SK-N-SH (cell line): ENCODE results near the gene MYLK2. TPM values are rescaled to one million over a fixed set of nuclear protein-coding genes. Genes with fewer than 3 reads are reported as not detected.

Experiments
- CTCF ChIA-PET: fragments of 300-600, 350-600 bp; formaldehyde crosslinking; extraction: SDS; loops from one replicate; lab custom pipeline; 2021; lab: Yijun Ruan, JAX
- POLR2A ChIA-PET: fragments of 350-600 bp; sonication (Branson Sonifier 250); formaldehyde crosslinking; extraction: SDS; loops from one replicate; lab custom pipeline; 2020; ENCODE audit warnings: antibody characterized with exemption, inconsistent platforms; lab: Yijun Ruan, JAX
- DNase-seq: peaks from one replicate; pipeline ENCODE4 v3.0.0; 2012
- H2AFZ ChIP-seq: fragments of 200-600 bp; sonication (generic); 2 replicates; pipeline ENCODE4 v1.8.1; 2016; ENCODE audit warnings: antibody characterized with exemption, mild to moderate bottlenecking, low read depth
- H3F3A ChIP-seq: fragments of 200-600 bp; sonication (generic); replicated peaks from 2 replicates; pipeline ENCODE3; 2016; ENCODE audit warnings: antibody characterized with exemption, mild to moderate bottlenecking; ENCODE audit not compliant: insufficient read depth
- H3K27ac ChIP-seq, 2 experiments: fragments of 200-500 bp in 1 of 2; fragments of 200-600 bp in 1 of 2; sonication (Bioruptor generic) in 1 of 2; sonication (generic), shearing (Covaris generic) in 1 of 2; 2 replicates each; pipeline versions ENCODE4 v1.5.1 to v1.6.1; 2014 to 2016; ENCODE audit warnings: low read depth in 2 of 2, inconsistent platforms in 1 of 2, low read length in 1 of 2, mild to moderate bottlenecking in 1 of 2, mixed read lengths in 1 of 2
- H3K27me3 ChIP-seq: fragments of 200-600 bp; sonication (generic), shearing (Covaris generic); 2 replicates; pipeline ENCODE4 v1.6.1; 2016; ENCODE audit warnings: mixed run types; ENCODE audit not compliant: insufficient read depth
- H3K36me3 ChIP-seq, 2 experiments: fragments of 200-500 bp in 1 of 2; fragments of 200-600 bp in 1 of 2; sonication (Bioruptor generic) in 1 of 2; sonication (generic) in 1 of 2; replicated peaks in 1 of 2; 2 replicates each; pipeline versions ENCODE3 to v1.5.1; 2014 to 2016; ENCODE audit warnings: low read length in 1 of 2, mild to moderate bottlenecking in 1 of 2; ENCODE audit not compliant: insufficient read depth in 2 of 2, control insufficient read depth in 1 of 2
- H3K4me1 ChIP-seq, 2 experiments: fragments of 200-500 bp in 1 of 2; fragments of 200-600 bp in 1 of 2; sonication (Bioruptor generic) in 1 of 2; sonication (generic), shearing (Covaris generic) in 1 of 2; 2 replicates each; pipeline versions ENCODE4 v1.5.1 to v1.6.1; 2014 to 2016; ENCODE audit warnings: low read depth in 1 of 2, low read length in 1 of 2, mixed run types in 1 of 2; ENCODE audit not compliant: insufficient read depth in 2 of 2, control insufficient read depth in 1 of 2
- H3K4me2 ChIP-seq: fragments of 200-600 bp; sonication (generic), shearing (Covaris generic); 2 replicates; pipeline ENCODE4 v1.6.1; 2017; ENCODE audit warnings: mixed run types
- H3K4me3 ChIP-seq, 2 experiments: fragments of 200-500 bp in 1 of 2; fragments of 200-600 bp in 1 of 2; sonication (Bioruptor generic) in 1 of 2; sonication (generic), shearing (Covaris generic) in 1 of 2; 2 replicates each; pipeline versions ENCODE4 v1.5.1 to v1.8.1; 2014 to 2016; ENCODE audit warnings: low read depth in 2 of 2, inconsistent platforms in 1 of 2, low read length in 1 of 2, mild to moderate bottlenecking in 1 of 2, mixed read lengths in 1 of 2, moderate library complexity in 1 of 2
- H3K79me2 ChIP-seq: fragments of 200-600 bp; sonication (generic); 2 replicates; pipeline ENCODE4 v1.8.1; 2017; ENCODE audit warnings: mild to moderate bottlenecking; ENCODE audit not compliant: insufficient read depth
- H3K9ac ChIP-seq: fragments of 200-600 bp; sonication (generic); 2 replicates; pipeline ENCODE4 v1.6.1; 2017; ENCODE audit warnings: mixed run types
- H3K9me2 ChIP-seq: fragments of 200-600 bp; sonication (generic); 2 replicates; pipeline ENCODE4 v1.6.1; 2017; ENCODE audit warnings: mixed run types
- H3K9me3 ChIP-seq: fragments of 200-600 bp; sonication (generic); 2 replicates; pipeline ENCODE4 v1.6.1; 2017; ENCODE audit warnings: mixed run types, mild to moderate bottlenecking, moderate library complexity
- H4K20me1 ChIP-seq: fragments of 200-600 bp; sonication (generic); 2 replicates; pipeline ENCODE4 v1.6.1; 2017; ENCODE audit warnings: mild to moderate bottlenecking, mixed run types; ENCODE audit not compliant: insufficient read depth
- CHD2 ChIP-seq: fragments of 150-350 bp; IDR thresholded peaks from 2 replicates; pipeline ENCODE4 v1.6.1; 2018; ENCODE audit warnings: low read length; ENCODE audit not compliant: partially characterized antibody
- EP300 ChIP-seq, 2 experiments: IDR thresholded peaks; 2 replicates each; pipeline versions ENCODE4 v1.4.0 to v1.6.1; 2012; ENCODE audit warnings: borderline replicate concordance in 1 of 2, low read depth in 1 of 2, low read length in 1 of 2
- FOSL2 ChIP-seq: IDR thresholded peaks from 2 replicates; pipeline ENCODE4 v1.4.0; 2012; ENCODE audit warnings: low read depth, mild to moderate bottlenecking, moderate library complexity, borderline replicate concordance
- IRF3 ChIP-seq: fragments of 150-350 bp; IDR thresholded peaks from 2 replicates; pipeline ENCODE4 v1.6.1; 2016; ENCODE audit warnings: mild to moderate bottlenecking, low read depth, low read length
- JUND ChIP-seq: IDR thresholded peaks from 2 replicates; pipeline ENCODE4 v1.4.0; 2012
- MEF2A ChIP-seq: IDR thresholded peaks from 2 replicates; pipeline ENCODE4 v1.4.0; 2012; ENCODE audit warnings: low read depth, borderline replicate concordance
- NFIC ChIP-seq: IDR thresholded peaks from 2 replicates; pipeline ENCODE4 v1.4.0; 2012; ENCODE audit warnings: borderline replicate concordance
- PBX3 ChIP-seq: IDR thresholded peaks from 2 replicates; pipeline ENCODE4; 2012
- REST ChIP-seq: IDR thresholded peaks from 2 replicates; pipeline ENCODE4 v1.6.1; 2012; ENCODE audit warnings: mild to moderate bottlenecking, low read depth, low read length, moderate library complexity
- SIN3A ChIP-seq: IDR thresholded peaks from 2 replicates; pipeline ENCODE4 v1.6.1; 2012; ENCODE audit warnings: low read depth, mild to moderate bottlenecking, low read length, moderate library complexity, borderline replicate concordance
- WGBS: methylation state at CpG from one replicate; pipeline ENCODE4 v1.1.6; 2017; ENCODE audit warnings: low lambda C conversion rate; 5-methylcytosine and 5-hydroxymethylcytosine counted together
- polyA plus RNA-seq, 3 experiments: library from polyadenylated mRNA; depleted of rRNA; stranded (reverse); fragments of >200 nt; gene quantifications; 2 replicates each; pipeline ENCODE4 v1.2.3, GENCODE V29; 2012

MYLK2 gene
- polyA plus RNA-seq, 1 of the 3 experiments (the other 2 are of a cell fraction) = 0.21 TPM

- H3K4me3 ChIP-seq = no peak overlapping the region
- H2AFZ ChIP-seq = peak overlapping the region; percentile 45; the same call in 1 of the 2 replicates
- no peaks in the 10 kb centered on the region for H3K27me3 ChIP-seq
- H3K4me2 ChIP-seq = no peak overlapping the region
- DNase-seq = no peak
- 0 out of 4 replicates have a peak overlapping the region, but pooled peaks of 1 of the 2 experiments have one; percentile 24 for H3K27ac ChIP-seq
- H4K20me1 ChIP-seq = no peaks in the 10 kb centered on the region; the same call in 1 of the 2 replicates
- H3K4me1 ChIP-seq = no peaks in the 10 kb centered on the region
- peaks cover 98% of the 10 kb centered on the region for H3K79me2 ChIP-seq
- TF ChIP-seq NFIC = no peak
- no peak overlapping the region for H3K9ac ChIP-seq
- H3K9me3 ChIP-seq = no peaks in the 10 kb centered on the region
- WGBS = 96% methylated on average over 5 of the region's 5 CpGs
- ChIA-PET CTCF (interaction anchor here (1.2 kb wide), 1 partner anchor 18 kb away, joined by 4 read pairs; no protein-coding TSS in a partner anchor), POLR2A (interaction anchor here (1.1 kb wide), 1 partner anchor 15 kb away, joined by 4 read pairs; no protein-coding TSS in a partner anchor)
- peaks cover 27% of the 10 kb centered on the region for H3F3A ChIP-seq
- peaks cover 5 to 32% of the 10 kb centered on the region in 2 experiments for H3K36me3 ChIP-seq
- H3K9me2 ChIP-seq = no peaks in the 10 kb centered on the region
These were observed 49.5 kb upstream of the MYLK2 start for GRCh38 chr20:31769681-31770080.

- H3K4me2 ChIP-seq = no peak overlapping the region; the same call in 1 of the 2 replicates
These were observed 48.9 kb upstream of the MYLK2 start for GRCh38 chr20:31770243-31770642.

GRCh38 chr20:31774408-31774807 lies 44.7 kb upstream of the MYLK2 start:
- H3F3A ChIP-seq = peaks cover 16% of the 10 kb centered on the region
- H3K27me3 ChIP-seq = no peaks in the 10 kb centered on the region
- no peaks in the 10 kb centered on the region for H4K20me1 ChIP-seq
- no peaks in the 10 kb centered on the region for H3K4me1 ChIP-seq
- no peaks in the 10 kb centered on the region for H3K9me3 ChIP-seq
- no peaks in the 10 kb centered on the region for H3K9me2 ChIP-seq
- no peak overlapping the region for H3K4me3 ChIP-seq
- no peak for DNase-seq
- no peak overlapping the region for H3K9ac ChIP-seq
- H3K27ac ChIP-seq = no peak overlapping the region
- 96% methylated on average over 1 of the region's 1 CpG for WGBS
- TF ChIP-seq NFIC = no peak
- TF ChIP-seq JUND = no peak
- TF ChIP-seq REST = no peak
- no peak for TF ChIP-seq PBX3
- no peak for TF ChIP-seq FOSL2
- peaks cover 23 to 34% of the 10 kb centered on the region in 2 experiments for H3K36me3 ChIP-seq
- peaks cover 68% of the 10 kb centered on the region for H3K79me2 ChIP-seq
- POLR2A ChIA-PET = no interaction called here
- H2AFZ ChIP-seq = no peak overlapping the region
- no peak overlapping the region for H3K4me2 ChIP-seq
- CTCF ChIA-PET = no interaction called here

More at GRCh38 chr20:31770243-31770642, 48.9 kb upstream of the MYLK2 start:
- ChIA-PET POLR2A (interaction anchor here (1.1 kb wide), 1 partner anchor 14 kb away, joined by 4 read pairs; no protein-coding TSS in a partner anchor), CTCF (interaction anchor here (1.2 kb wide), 1 partner anchor 18 kb away, joined by 4 read pairs; no protein-coding TSS in a partner anchor)
- WGBS = 95% methylated on average over 1 of the region's 1 CpG
- TF ChIP-seq IRF3 (no peak), CHD2 (no peak), EP300 (IDR thresholded peaks at IDR 0.05; ENCODE audit: borderline replicate concordance in 1 of 2, low read depth in 1 of 2, low read length in 1 of 2) (no peak), SIN3A (no peak), MEF2A (no peak)
- TF ChIP-seq, all 33 proteins: peak for 0
- DNase-seq = no peak
- peaks cover 22% of the 10 kb centered on the region for H3F3A ChIP-seq
- no peaks in the 10 kb centered on the region for H3K9me3 ChIP-seq
- H2AFZ ChIP-seq = peak overlapping the region; percentile 45
- no peak overlapping the region for H3K4me3 ChIP-seq
- peaks cover 5 to 34% of the 10 kb centered on the region in 2 experiments for H3K36me3 ChIP-seq
- H3K9me2 ChIP-seq = no peaks in the 10 kb centered on the region
- H3K27ac ChIP-seq = peak overlapping the region in 1 of 2 experiments; percentile 24; a peak in 1 of 4 replicates
- no peaks in the 10 kb centered on the region; the same call in 1 of the 2 replicates for H4K20me1 ChIP-seq
- H3K4me1 ChIP-seq = no peaks in the 10 kb centered on the region
- H3K79me2 ChIP-seq = peaks cover 98% of the 10 kb centered on the region
- no peaks in the 10 kb centered on the region for H3K27me3 ChIP-seq
- H3K9ac ChIP-seq = no peak overlapping the region
